ENCODE results near the gene KRT36. TPM values are rescaled to one million over a fixed set of nuclear protein-coding genes. Genes with fewer than 3 reads are reported as not detected.

The KRT36 gene
- total RNA-seq, 1 experiment from 2014 or later: not detected

GRCh38 chr17:41527063-41528023 lies 37.6 kb upstream of the KRT36 start:
- no peak overlapping the region for H3K4me3 Mint-ChIP-seq (ENCODE audit: unreplicated experiment)
- intact Hi-C loops (cut with micrococcal nuclease): no loop called here
- H3K36me3 Mint-ChIP-seq (ENCODE audit: insufficient read depth, unreplicated experiment): no peaks in the 10 kb centered on the region
- ChIA-PET POLR2A (no interaction called here), CTCF (interaction anchor here (1.0 kb wide), 1 partner anchor 22 kb away, joined by 4 read pairs; no protein-coding TSS in a partner anchor)
- H3K9me3 Mint-ChIP-seq (ENCODE audit: unreplicated experiment): no peaks in the 10 kb centered on the region
- H3K27me3 Mint-ChIP-seq (ENCODE audit: insufficient read depth, unreplicated experiment): no peaks in the 10 kb centered on the region
- no peak overlapping the region for H3K27ac Mint-ChIP-seq (ENCODE audit: low read depth, unreplicated experiment)
- DNase-seq (ENCODE audit: unreplicated experiment): no peak
- no TSS peak for BruUV-seq (replicated peaks)
- H3K4me1 Mint-ChIP-seq (ENCODE audit: insufficient read depth, unreplicated experiment): peaks cover 25% of the 10 kb centered on the region
- no peak for TF ChIP-seq CTCF (IDR thresholded peaks at IDR 0.05; ENCODE audit: unreplicated experiment)

DNA sequence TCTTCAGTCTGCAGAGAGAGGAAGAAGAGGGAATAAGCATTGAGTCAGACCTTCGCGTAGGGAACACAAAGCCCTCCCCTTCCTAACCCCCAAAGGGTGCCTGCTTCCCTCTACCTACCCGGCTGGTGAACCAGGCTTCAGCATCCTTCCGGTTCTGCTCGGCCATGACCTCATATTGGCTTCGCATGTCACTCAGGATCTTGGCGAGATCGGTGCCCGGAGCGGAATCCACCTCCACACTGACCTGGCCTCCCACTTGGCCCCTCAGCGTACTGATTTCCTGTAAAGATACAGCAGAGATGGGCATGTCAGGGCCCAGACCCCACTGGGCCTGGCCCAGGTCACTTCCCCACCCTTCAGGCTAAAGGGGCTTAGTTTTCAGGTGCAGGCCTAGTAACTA lies 34.6 kb upstream of the KRT36 start:
- TF ChIP-seq CTCF (IDR thresholded peaks at IDR 0.05; ENCODE audit: unreplicated experiment): no peak
- H3K4me3 Mint-ChIP-seq (ENCODE audit: unreplicated experiment): no peak overlapping the region
- intact Hi-C loops (cut with micrococcal nuclease): no loop called here
- H3K27me3 Mint-ChIP-seq (ENCODE audit: insufficient read depth, unreplicated experiment): no peaks in the 10 kb centered on the region
- no peak for DNase-seq (ENCODE audit: unreplicated experiment)
- ChIA-PET CTCF (interaction anchor here (2.6 kb wide), 1 partner anchor 25 kb away, joined by 13 read pairs; no protein-coding TSS in a partner anchor), POLR2A (interaction anchor here (1.8 kb wide), 1 partner anchor 24 kb away, joined by 6 read pairs; no protein-coding TSS in a partner anchor)
- peaks cover 37% of the 10 kb centered on the region for H3K4me1 Mint-ChIP-seq (ENCODE audit: insufficient read depth, unreplicated experiment)
- BruUV-seq (replicated peaks): no TSS peak
- H3K27ac Mint-ChIP-seq (ENCODE audit: low read depth, unreplicated experiment): no peak overlapping the region
- no peaks in the 10 kb centered on the region for H3K9me3 Mint-ChIP-seq (ENCODE audit: unreplicated experiment)
- H3K36me3 Mint-ChIP-seq (ENCODE audit: insufficient read depth, unreplicated experiment): no peaks in the 10 kb centered on the region

GRCh38 chr17:41523787-41524186 lies 34.1 kb upstream of the KRT36 start:
- no peak overlapping the region for H3K27ac Mint-ChIP-seq (ENCODE audit: low read depth, unreplicated experiment)
- H3K4me3 Mint-ChIP-seq (ENCODE audit: unreplicated experiment): peak overlapping the region; percentile 35
- no peaks in the 10 kb centered on the region for H3K9me3 Mint-ChIP-seq (ENCODE audit: unreplicated experiment)
- intact Hi-C loops (cut with micrococcal nuclease): no loop called here
- peak; percentile 72 for DNase-seq (ENCODE audit: unreplicated experiment)
- TF ChIP-seq CTCF (IDR thresholded peaks at IDR 0.05; ENCODE audit: unreplicated experiment): no peak
- no peaks in the 10 kb centered on the region for H3K27me3 Mint-ChIP-seq (ENCODE audit: insufficient read depth, unreplicated experiment)
- H3K4me1 Mint-ChIP-seq (ENCODE audit: insufficient read depth, unreplicated experiment): peaks cover 38% of the 10 kb centered on the region
- H3K36me3 Mint-ChIP-seq (ENCODE audit: insufficient read depth, unreplicated experiment): peaks cover under 1% of the 10 kb centered on the region
- CTCF ChIA-PET: interaction anchor here (2.6 kb wide), 1 partner anchor 25 kb away, joined by 13 read pairs; no protein-coding TSS in a partner anchor
- BruUV-seq (replicated peaks): no TSS peak
- POLR2A ChIA-PET: interaction anchor here (0.7 to 1.8 kb wide), 2 partner anchors 9 to 24 kb away, joined by 3 to 6 read pairs; no protein-coding TSS in a partner anchor

DNA sequence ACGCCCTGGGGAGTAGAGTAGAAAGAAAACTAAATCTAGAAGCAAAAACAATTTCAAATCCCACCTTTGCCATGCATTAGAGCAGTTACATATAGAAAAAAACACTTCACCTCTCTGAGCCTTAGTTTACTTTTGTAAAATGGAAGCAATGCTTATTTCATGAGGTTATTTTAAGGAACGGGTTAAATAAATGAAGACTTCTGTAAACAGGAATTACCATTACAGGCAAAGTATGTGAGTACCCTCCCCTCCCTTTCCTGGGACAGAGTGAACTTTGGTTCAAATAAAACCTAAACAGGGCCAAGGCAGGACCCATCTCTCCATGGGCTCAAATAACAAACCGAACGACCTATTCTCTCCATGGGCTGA lies 33.5 kb upstream of the KRT36 start:
- no peak for TF ChIP-seq CTCF (IDR thresholded peaks at IDR 0.05; ENCODE audit: unreplicated experiment)
- intact Hi-C loops (cut with micrococcal nuclease): no loop called here
- H3K27ac Mint-ChIP-seq (ENCODE audit: low read depth, unreplicated experiment): no peak overlapping the region
- CTCF ChIA-PET: interaction anchor here (2.6 kb wide), 1 partner anchor 26 kb away, joined by 13 read pairs; no protein-coding TSS in a partner anchor
- no peaks in the 10 kb centered on the region for H3K9me3 Mint-ChIP-seq (ENCODE audit: unreplicated experiment)
- peak overlapping the region; percentile 35 for H3K4me3 Mint-ChIP-seq (ENCODE audit: unreplicated experiment)
- H3K36me3 Mint-ChIP-seq (ENCODE audit: insufficient read depth, unreplicated experiment): peaks cover 6% of the 10 kb centered on the region
- H3K27me3 Mint-ChIP-seq (ENCODE audit: insufficient read depth, unreplicated experiment): no peaks in the 10 kb centered on the region
- peaks cover 44% of the 10 kb centered on the region for H3K4me1 Mint-ChIP-seq (ENCODE audit: insufficient read depth, unreplicated experiment)
- no peak for DNase-seq (ENCODE audit: unreplicated experiment)
- POLR2A ChIA-PET: interaction anchor here (0.7 kb wide), 1 partner anchor 9 kb away, joined by 3 read pairs; no protein-coding TSS in a partner anchor
- BruUV-seq (replicated peaks): no TSS peak
